ENCODE results near the gene HINT3.
"Not testable (repeated sequence)": the region's sequence is repeated elsewhere in the genome, so short reads cannot be mapped to it uniquely, and the experiment has no call there.

HINT3 gene

DNA sequence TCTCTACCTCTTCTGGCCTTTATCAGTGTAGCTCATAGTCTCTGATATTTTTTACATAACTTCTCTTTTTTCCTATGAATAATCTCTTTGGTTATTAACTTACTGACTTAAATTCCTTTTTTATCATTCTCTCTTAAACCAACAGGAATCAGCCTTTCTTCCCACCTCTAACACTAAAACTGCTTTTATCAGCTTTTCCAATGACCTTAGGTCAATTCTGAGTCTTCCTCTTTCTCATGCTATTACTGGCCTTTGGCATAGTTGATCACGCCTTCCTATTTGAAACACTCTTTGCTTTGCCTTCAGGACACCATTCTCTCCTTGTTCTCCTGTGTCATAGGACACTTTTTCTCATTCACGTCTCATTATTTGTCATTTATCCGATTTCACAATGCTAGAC, 8.1 kb upstream of the HINT3 start:
- no peak for DNase-seq (ENCODE audit: extremely low spot score)
- CTCF ChIA-PET = interaction anchor here (3.1 kb wide), 1 partner anchor 8 kb away, joined by 42 read pairs; the partner anchor contains the start of gene HINT3
- TF ChIP-seq BHLHE40 (IDR thresholded peaks at IDR 0.05; ENCODE audit: borderline replicate concordance) (no peak), SP1 (IDR thresholded peaks at IDR 0.05) (no peak), ZNF384 (IDR thresholded peaks at IDR 0.05) (no peak), CTBP1 (IDR thresholded peaks at IDR 0.05; ENCODE audit: borderline replicate concordance) (no peak), LEF1 (IDR thresholded peaks at IDR 0.05; ENCODE audit: borderline replicate concordance) (no peak), TARDBP (IDR thresholded peaks at IDR 0.05) (no peak), L3MBTL2 (conservative IDR thresholded peaks at IDR 0.05) (no peak), SUZ12 (IDR thresholded peaks at IDR 0.05) (no peak), FOXK2 (IDR thresholded peaks at IDR 0.05) (no peak)
- TF ChIP-seq, protein P1, sequence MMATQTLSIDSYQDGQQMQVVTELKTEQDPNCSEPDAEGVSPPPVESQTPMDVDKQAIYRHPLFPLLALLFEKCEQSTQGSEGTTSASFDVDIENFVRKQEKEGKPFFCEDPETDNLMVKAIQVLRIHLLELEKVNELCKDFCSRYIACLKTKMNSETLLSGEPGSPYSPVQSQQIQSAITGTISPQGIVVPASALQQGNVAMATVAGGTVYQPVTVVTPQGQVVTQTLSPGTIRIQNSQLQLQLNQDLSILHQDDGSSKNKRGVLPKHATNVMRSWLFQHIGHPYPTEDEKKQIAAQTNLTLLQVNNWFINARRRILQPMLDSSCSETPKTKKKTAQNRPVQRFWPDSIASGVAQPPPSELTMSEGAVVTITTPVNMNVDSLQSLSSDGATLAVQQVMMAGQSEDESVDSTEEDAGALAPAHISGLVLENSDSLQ (IDR thresholded peaks at IDR 0.05) = no peak
- POLR2A ChIA-PET = interaction anchor here (1.0 to 6.5 kb wide), 5 partner anchors 8 to 167 kb away, joined by 3 to 36 read pairs (median 15); partner anchors contain the start of genes HINT3 and NCOA7

GRCh38 chr6:125949069-125949468, 7.5 kb upstream of the HINT3 start:
- CTCF ChIA-PET = interaction anchor here (3.1 kb wide), 1 partner anchor 7 kb away, joined by 42 read pairs; the partner anchor contains the start of gene HINT3
- TF ChIP-seq, protein P1 (IDR thresholded peaks at IDR 0.05) = no peak
- TF ChIP-seq FOXA1 (IDR thresholded peaks at IDR 0.05) (no peak), TARDBP (IDR thresholded peaks at IDR 0.05) (no peak), ARNT (IDR thresholded peaks at IDR 0.05) (no peak), ELF4 (IDR thresholded peaks at IDR 0.05) (no peak), FOXK2 (IDR thresholded peaks at IDR 0.05) (no peak)
- no peak for DNase-seq (ENCODE audit: extremely low spot score)
- POLR2A ChIA-PET = no interaction called here

DNA sequence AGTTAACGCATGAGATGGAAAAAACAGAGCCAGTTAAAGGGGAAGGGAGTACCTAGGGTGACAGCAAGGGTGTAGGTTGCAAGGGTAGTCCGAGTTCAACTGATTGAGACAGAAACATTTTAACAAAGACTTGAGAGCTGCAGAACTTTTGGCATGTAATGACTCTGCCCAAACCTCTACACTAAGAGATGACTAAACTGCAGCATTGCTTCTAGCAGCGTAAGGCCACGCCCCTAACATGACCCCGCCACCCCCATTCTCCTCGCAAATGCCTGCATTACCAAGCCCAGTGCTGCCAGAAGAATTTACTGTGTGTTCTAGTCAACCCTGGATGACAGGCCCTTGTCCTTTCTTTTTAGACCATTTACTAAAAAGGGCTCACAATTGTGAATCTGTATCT, 6.3 kb upstream of the HINT3 start:
- ChIA-PET POLR2A (no interaction called here), CTCF (no interaction called here)
- TF ChIP-seq CTBP1 (IDR thresholded peaks at IDR 0.05; ENCODE audit: borderline replicate concordance) (no peak), HDGF (IDR thresholded peaks at IDR 0.05; ENCODE audit: borderline replicate concordance) (no peak), L3MBTL2 (conservative IDR thresholded peaks at IDR 0.05) (no peak), ARNT (IDR thresholded peaks at IDR 0.05) (no peak), TARDBP (IDR thresholded peaks at IDR 0.05) (no peak), BHLHE40 (IDR thresholded peaks at IDR 0.05; ENCODE audit: borderline replicate concordance) (no peak), FOXM1 (IDR thresholded peaks at IDR 0.05; ENCODE audit: borderline replicate concordance) (no peak), SUZ12 (IDR thresholded peaks at IDR 0.05) (no peak), NFRKB (IDR thresholded peaks at IDR 0.05) (no peak), FOXK2 (IDR thresholded peaks at IDR 0.05) (no peak), FOXA1 (IDR thresholded peaks at IDR 0.05) (no peak), SP1 (IDR thresholded peaks at IDR 0.05) (no peak), ZNF384 (IDR thresholded peaks at IDR 0.05) (no peak), LEF1 (IDR thresholded peaks at IDR 0.05; ENCODE audit: borderline replicate concordance) (no peak), ELF4 (IDR thresholded peaks at IDR 0.05) (no peak)
- TF ChIP-seq, protein P1 (IDR thresholded peaks at IDR 0.05) = no peak
- no peak for DNase-seq (ENCODE audit: extremely low spot score)

GRCh38 chr6:125950716-125951115, 5.9 kb upstream of the HINT3 start:
- CTCF ChIA-PET = interaction anchor here (0.7 to 1.1 kb wide), 3 partner anchors 10 to 197 kb away, joined by 3 to 4 read pairs (median 3); no protein-coding TSS in a partner anchor
- POLR2A ChIA-PET = interaction anchor here (0.9 to 1.2 kb wide), 2 partner anchors 36 to 44 kb away, joined by 3 to 4 read pairs; no protein-coding TSS in a partner anchor
- not testable (repeated sequence) for DNase-seq (ENCODE audit: extremely low spot score)

GRCh38 chr6:125951323-125951722, 5.2 kb upstream of the HINT3 start:
- DNase-seq (ENCODE audit: extremely low spot score) = no peak
- ChIA-PET POLR2A (interaction anchor here (0.9 to 1.2 kb wide), 3 partner anchors 36 to 161 kb away, joined by 3 to 4 read pairs (median 3); partner anchors contain the start of gene NCOA7), CTCF (interaction anchor here (0.7 to 1.1 kb wide), 3 partner anchors 11 to 198 kb away, joined by 3 to 4 read pairs (median 3); no protein-coding TSS in a partner anchor)
- TF ChIP-seq CTBP1 (IDR thresholded peaks at IDR 0.05; ENCODE audit: borderline replicate concordance) (no peak), TARDBP (IDR thresholded peaks at IDR 0.05) (no peak), ZNF384 (IDR thresholded peaks at IDR 0.05) (no peak), NFRKB (IDR thresholded peaks at IDR 0.05) (no peak), ARNT (IDR thresholded peaks at IDR 0.05) (no peak), FOXA1 (IDR thresholded peaks at IDR 0.05) (no peak), SP1 (IDR thresholded peaks at IDR 0.05) (no peak), FOXM1 (IDR thresholded peaks at IDR 0.05; ENCODE audit: borderline replicate concordance) (no peak), BHLHE40 (IDR thresholded peaks at IDR 0.05; ENCODE audit: borderline replicate concordance) (no peak)

GRCh38 chr6:125952764-125953501, 3.6 kb upstream of the HINT3 start:
- CTCF ChIA-PET = interaction anchor here (0.5 to 2.0 kb wide), 7 partner anchors 47 to 183 kb away, joined by 3 to 11 read pairs (median 3); no protein-coding TSS in a partner anchor
- TF ChIP-seq NFRKB (IDR thresholded peaks at IDR 0.05) = no peak
- no peak for TF ChIP-seq ARNT (IDR thresholded peaks at IDR 0.05)
- TF ChIP-seq L3MBTL2 (conservative IDR thresholded peaks at IDR 0.05) = no peak
- TF ChIP-seq TARDBP (IDR thresholded peaks at IDR 0.05) = no peak
- TF ChIP-seq BHLHE40 (IDR thresholded peaks at IDR 0.05; ENCODE audit: borderline replicate concordance) = no peak
- no peak for TF ChIP-seq FOXK2 (IDR thresholded peaks at IDR 0.05)
- no peak for TF ChIP-seq HDGF (IDR thresholded peaks at IDR 0.05; ENCODE audit: borderline replicate concordance)
- TF ChIP-seq, protein P1 (IDR thresholded peaks at IDR 0.05) = no peak
- TF ChIP-seq LEF1 (IDR thresholded peaks at IDR 0.05; ENCODE audit: borderline replicate concordance) = no peak
- no peak for TF ChIP-seq FOXM1 (IDR thresholded peaks at IDR 0.05; ENCODE audit: borderline replicate concordance)
- no peak for TF ChIP-seq SUZ12 (IDR thresholded peaks at IDR 0.05)
- TF ChIP-seq CTBP1 (IDR thresholded peaks at IDR 0.05; ENCODE audit: borderline replicate concordance) = no peak
- no peak for TF ChIP-seq ZNF384 (IDR thresholded peaks at IDR 0.05)
- DNase-seq (ENCODE audit: extremely low spot score) = no peak
- POLR2A ChIA-PET = interaction anchor here (0.9 to 1.7 kb wide), 3 partner anchors 159 to 171 kb away, joined by 3 to 9 read pairs (median 3); no protein-coding TSS in a partner anchor

All from HEK293T (cell line).